H1 (cell line): Measurements from ENCODE around the gene PORCN. TPM values are rescaled to one million over a fixed set of nuclear protein-coding genes. Genes with fewer than 3 reads are reported as not detected.

ENCODE experiments used
- BRCA1 ChIP-seq: IDR thresholded peaks from 2 replicates; pipeline ENCODE4 v1.6.1; 2012; ENCODE audit warnings: low read depth, low read length, improper control_type of control experiment
- EZH2 ChIP-seq: fragments of 200-600 bp; sonication (generic); IDR thresholded peaks from 2 replicates; pipeline ENCODE4 v1.7.1; 2012; ENCODE audit warnings: low read depth, mild to moderate bottlenecking, moderate library complexity, low read length, inconsistent platforms; ENCODE audit not compliant: severe bottlenecking
- MAX ChIP-seq: IDR thresholded peaks from 2 replicates; pipeline ENCODE4 v1.6.1; 2012; ENCODE audit warnings: inconsistent platforms
- NANOG ChIP-seq: IDR thresholded peaks from 2 replicates; pipeline ENCODE4 v1.6.1; 2011; ENCODE audit warnings: low read length, low read depth, mild to moderate bottlenecking, inconsistent platforms; ENCODE audit not compliant: insufficient read depth, poor library complexity, severe bottlenecking
- SAP30 ChIP-seq: fragments of 300-600 bp; sonication (generic); IDR thresholded peaks from 2 replicates; pipeline ENCODE4 v1.7.1; 2012; ENCODE audit warnings: low read length, moderate library complexity, mild to moderate bottlenecking, inconsistent platforms; ENCODE audit not compliant: insufficient read depth, insufficient replicate concordance
- TBP ChIP-seq: IDR thresholded peaks from 2 replicates; pipeline ENCODE4 v1.6.1; 2011; ENCODE audit warnings: low read depth, low read length, improper control_type of control experiment
- TCF12 ChIP-seq: IDR thresholded peaks from 2 replicates; pipeline ENCODE4 v1.6.1; 2011; ENCODE audit warnings: low read depth, mild to moderate bottlenecking, low read length
- ZNF274 ChIP-seq: IDR thresholded peaks from 2 replicates; pipeline ENCODE4 v1.7.0; 2012; ENCODE audit warnings: low read length, borderline replicate concordance; ENCODE audit errors: extremely low read depth
- polyA plus RNA-seq, 7 experiments: library from polyadenylated mRNA; depleted of rRNA in 3 of 7; stranded (reverse) in 5 of 7; unstranded in 2 of 7; fragments of >200 nt in 5 of 7; fragments of 200-250 nt in 2 of 7; gene quantifications; 1 replicate in 5 of 7; 2 replicates in 1 of 7; 4 replicates in 1 of 7; pipeline versions ENCODE4 v1.2.1 to v1.2.3, GENCODE V29; 2011 to 2013; ENCODE audit warnings: missing spikeins in 2 of 7, mixed read lengths in 2 of 7
- total RNA-seq: library from RNA; stranded (reverse); fragmentation: NEBNext Ultra II Directional; extraction: Animal tissue kit (Norgen Biotek cat#: 25700); gene quantifications from 2 replicates; pipeline ENCODE4 v1.2.1, GENCODE V29; 2021

PORCN gene
- total and polyA plus RNA-seq, 2 of the 8 experiments (the other 6 are each of a cell fraction or from before 2014, with no cell fraction given), result 14.6 to 34.1 TPM

DNA sequence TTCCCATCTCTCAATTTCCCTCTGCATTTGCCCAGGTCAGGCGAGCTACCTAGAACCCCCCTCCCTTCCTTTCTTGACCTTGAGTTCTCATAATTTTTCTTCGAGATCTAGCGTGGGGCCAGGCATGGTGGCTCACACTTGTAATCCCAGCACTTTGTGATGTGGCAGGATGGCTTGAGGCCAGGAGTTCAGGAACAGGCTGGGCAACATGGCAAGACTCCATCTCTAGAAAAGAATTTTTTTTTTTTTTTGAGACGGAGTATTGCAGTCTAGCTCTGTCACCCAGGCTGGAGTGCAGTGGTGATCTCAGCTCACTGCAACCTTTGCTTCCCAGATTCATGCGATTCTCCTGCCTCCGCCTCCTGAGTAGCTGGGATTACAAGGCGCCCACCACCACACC is 4.5 kb upstream of the PORCN start (continued):
- TF ChIP-seq EZH2 (no peak), MAX (no peak), SAP30 (no peak), NANOG (no peak), TCF12 (no peak), TBP (no peak), ZNF274 (no peak), BRCA1 (no peak)
